ENCODE measurements around the gene SH2D1B.

The SH2D1B gene

DNA sequence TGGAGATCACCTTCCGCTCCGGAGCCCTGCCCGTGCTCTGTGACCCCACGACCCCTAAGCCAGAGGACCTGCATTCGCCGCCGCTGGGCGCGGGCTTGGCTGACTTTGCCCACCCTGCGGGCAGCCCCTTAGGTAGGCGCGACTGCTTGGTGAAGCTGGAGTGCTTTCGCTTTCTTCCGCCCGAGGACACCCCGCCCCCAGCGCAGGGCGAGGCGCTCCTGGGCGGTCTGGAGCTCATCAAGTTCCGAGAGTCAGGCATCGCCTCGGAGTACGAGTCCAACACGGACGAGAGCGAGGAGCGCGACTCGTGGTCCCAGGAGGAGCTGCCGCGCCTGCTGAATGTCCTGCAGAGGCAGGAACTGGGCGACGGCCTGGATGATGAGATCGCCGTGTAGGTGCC, 44.9 kb downstream of the SH2D1B start:
- H3K4me2 ChIP-seq, result no peak overlapping the region
- no peaks in the 10 kb centered on the region for H3K36me3 ChIP-seq (ENCODE audit: insufficient read depth)
- H3K9ac ChIP-seq, result no peak overlapping the region
- H2AFZ ChIP-seq (ENCODE audit: low read depth), result no peak overlapping the region
- no peak overlapping the region for H3K4me3 ChIP-seq (IDR thresholded peaks at IDR 0.05; ENCODE audit: insufficient read depth, low read depth, low read length)
- no peak overlapping the region for H3K27ac ChIP-seq
- no peaks in the 10 kb centered on the region for H4K20me1 ChIP-seq (ENCODE audit: insufficient read depth)
- H3K4me1 ChIP-seq (ENCODE audit: low read depth, poor library complexity, severe bottlenecking), result no peaks in the 10 kb centered on the region
- TF ChIP-seq, protein P1, sequence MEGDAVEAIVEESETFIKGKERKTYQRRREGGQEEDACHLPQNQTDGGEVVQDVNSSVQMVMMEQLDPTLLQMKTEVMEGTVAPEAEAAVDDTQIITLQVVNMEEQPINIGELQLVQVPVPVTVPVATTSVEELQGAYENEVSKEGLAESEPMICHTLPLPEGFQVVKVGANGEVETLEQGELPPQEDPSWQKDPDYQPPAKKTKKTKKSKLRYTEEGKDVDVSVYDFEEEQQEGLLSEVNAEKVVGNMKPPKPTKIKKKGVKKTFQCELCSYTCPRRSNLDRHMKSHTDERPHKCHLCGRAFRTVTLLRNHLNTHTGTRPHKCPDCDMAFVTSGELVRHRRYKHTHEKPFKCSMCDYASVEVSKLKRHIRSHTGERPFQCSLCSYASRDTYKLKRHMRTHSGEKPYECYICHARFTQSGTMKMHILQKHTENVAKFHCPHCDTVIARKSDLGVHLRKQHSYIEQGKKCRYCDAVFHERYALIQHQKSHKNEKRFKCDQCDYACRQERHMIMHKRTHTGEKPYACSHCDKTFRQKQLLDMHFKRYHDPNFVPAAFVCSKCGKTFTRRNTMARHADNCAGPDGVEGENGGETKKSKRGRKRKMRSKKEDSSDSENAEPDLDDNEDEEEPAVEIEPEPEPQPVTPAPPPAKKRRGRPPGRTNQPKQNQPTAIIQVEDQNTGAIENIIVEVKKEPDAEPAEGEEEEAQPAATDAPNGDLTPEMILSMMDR (conservative IDR thresholded peaks at IDR 0.05; ENCODE audit: low read depth, low read length), result no peak
- H3K27me3 ChIP-seq (ENCODE audit: insufficient read depth, low read depth), result no peaks in the 10 kb centered on the region
- no peaks in the 10 kb centered on the region for H3K79me2 ChIP-seq (ENCODE audit: insufficient read depth, low read depth)

DNA sequence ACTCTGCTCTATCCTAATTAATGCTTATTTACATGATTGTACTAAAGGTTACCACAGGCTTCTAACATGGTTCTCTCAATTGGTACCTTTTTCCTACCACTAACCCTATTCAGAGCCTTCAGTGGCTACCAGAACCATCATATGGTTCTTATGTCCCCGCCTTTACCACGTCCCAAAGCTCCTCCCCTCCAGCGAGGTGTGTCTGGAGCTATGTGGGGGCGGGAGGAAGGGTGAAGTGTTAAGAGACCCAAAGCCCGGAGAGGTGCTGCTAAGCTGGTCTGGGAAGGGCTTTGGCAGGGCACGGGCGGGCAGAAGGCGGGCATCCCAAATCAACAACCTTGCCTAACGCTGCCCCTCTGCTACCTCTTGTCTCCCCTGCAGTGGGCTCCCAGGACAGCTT, 45.3 kb downstream of the SH2D1B start:
- no peaks in the 10 kb centered on the region for H4K20me1 ChIP-seq (ENCODE audit: insufficient read depth)
- H3K9ac ChIP-seq, result no peak overlapping the region
- no peaks in the 10 kb centered on the region for H3K27me3 ChIP-seq (ENCODE audit: insufficient read depth, low read depth)
- H3K4me3 ChIP-seq (IDR thresholded peaks at IDR 0.05; ENCODE audit: insufficient read depth, low read depth, low read length), result no peak overlapping the region
- no peak overlapping the region for H2AFZ ChIP-seq (ENCODE audit: low read depth)
- TF ChIP-seq, protein P1 (conservative IDR thresholded peaks at IDR 0.05; ENCODE audit: low read depth, low read length), result no peak
- no peaks in the 10 kb centered on the region for H3K79me2 ChIP-seq (ENCODE audit: insufficient read depth, low read depth)
- no peak overlapping the region for H3K27ac ChIP-seq
- H3K4me1 ChIP-seq (ENCODE audit: low read depth, poor library complexity, severe bottlenecking), result peaks cover 3% of the 10 kb centered on the region
- H3K36me3 ChIP-seq (ENCODE audit: insufficient read depth), result no peaks in the 10 kb centered on the region
- H3K4me2 ChIP-seq, result no peak overlapping the region

DNA sequence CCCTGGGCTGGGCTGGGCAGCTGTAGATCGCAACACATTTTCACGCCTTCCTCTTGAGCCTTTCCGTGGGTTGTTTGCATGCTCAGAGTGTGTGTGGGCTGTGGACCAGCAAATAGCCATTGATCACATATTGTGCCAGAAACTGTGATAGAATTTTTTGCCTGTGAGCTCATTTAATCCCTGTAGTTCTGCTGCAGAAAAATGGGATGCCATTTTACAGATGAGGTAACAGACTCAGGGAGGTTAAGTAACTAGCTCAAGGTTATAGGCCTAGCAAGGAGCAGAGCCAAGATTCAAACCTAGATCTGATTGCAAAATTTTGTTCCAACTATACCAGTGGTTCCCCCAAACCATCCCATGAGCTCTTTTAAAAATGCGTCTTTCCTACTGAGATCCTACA, 45.8 kb downstream of the SH2D1B start:
- Histone ChIP-seq H3K79me2 (ENCODE audit: insufficient read depth, low read depth) (no peaks in the 10 kb centered on the region), H3K9ac (no peak overlapping the region), H2AFZ (ENCODE audit: low read depth) (no peak overlapping the region), H3K4me3 (IDR thresholded peaks at IDR 0.05; ENCODE audit: insufficient read depth, low read depth, low read length) (no peak overlapping the region), H3K4me2 (no peak overlapping the region), H3K36me3 (ENCODE audit: insufficient read depth) (no peaks in the 10 kb centered on the region), H3K4me1 (ENCODE audit: low read depth, poor library complexity, severe bottlenecking) (peaks cover 3% of the 10 kb centered on the region), H3K27ac (no peak overlapping the region), H4K20me1 (ENCODE audit: insufficient read depth) (no peaks in the 10 kb centered on the region), H3K27me3 (ENCODE audit: insufficient read depth, low read depth) (no peaks in the 10 kb centered on the region)
- TF ChIP-seq, protein P1 (conservative IDR thresholded peaks at IDR 0.05; ENCODE audit: low read depth, low read length), result no peak

DNA sequence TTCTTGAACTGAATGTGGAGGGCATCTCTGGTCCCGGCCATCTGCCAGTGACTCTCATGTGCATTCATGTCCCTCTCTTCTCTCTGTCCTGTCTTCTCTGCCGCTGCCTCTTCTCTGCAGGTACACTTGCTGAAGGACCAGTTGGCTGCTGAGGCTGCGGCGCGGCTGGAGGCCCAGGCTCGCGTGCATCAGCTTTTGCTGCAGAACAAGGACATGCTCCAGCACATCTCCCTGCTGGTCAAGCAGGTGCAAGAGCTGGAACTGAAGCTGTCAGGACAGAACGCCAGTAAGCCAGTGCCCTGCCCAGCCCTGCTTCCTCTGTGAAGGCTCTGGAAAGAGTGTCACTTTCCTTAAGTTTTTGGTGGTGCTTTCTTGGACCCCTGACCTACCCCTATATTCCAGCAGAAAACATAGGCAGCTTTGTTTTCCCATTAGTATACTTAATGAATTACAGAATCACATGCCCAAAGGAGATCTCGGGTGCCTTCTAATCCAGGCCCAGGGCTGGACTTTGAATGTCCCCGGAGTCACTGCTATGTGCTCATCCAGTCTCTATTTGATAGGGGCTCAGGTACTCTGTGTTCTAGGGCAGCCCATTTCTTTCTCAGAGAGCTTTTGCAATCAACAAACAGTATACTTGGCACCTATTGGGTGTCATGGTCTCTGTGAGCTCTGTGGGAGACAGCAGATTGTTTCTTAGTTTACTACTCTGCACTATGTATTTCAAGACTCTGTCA, 46.5 kb downstream of the SH2D1B start:
- Histone ChIP-seq H3K4me2 (no peak overlapping the region), H3K27me3 (ENCODE audit: insufficient read depth, low read depth) (no peaks in the 10 kb centered on the region), H3K79me2 (ENCODE audit: insufficient read depth, low read depth) (no peaks in the 10 kb centered on the region), H4K20me1 (ENCODE audit: insufficient read depth) (no peaks in the 10 kb centered on the region), H3K9ac (no peak overlapping the region), H2AFZ (ENCODE audit: low read depth) (no peak overlapping the region), H3K4me1 (ENCODE audit: low read depth, poor library complexity, severe bottlenecking) (peaks cover 3% of the 10 kb centered on the region), H3K27ac (no peak overlapping the region), H3K4me3 (IDR thresholded peaks at IDR 0.05; ENCODE audit: insufficient read depth, low read depth, low read length) (no peak overlapping the region), H3K36me3 (ENCODE audit: insufficient read depth) (no peaks in the 10 kb centered on the region)
- TF ChIP-seq, protein P1 (conservative IDR thresholded peaks at IDR 0.05; ENCODE audit: low read depth, low read length), result no peak
